HEK293 (cell line): ENCODE measurements around the gene PDGFA.

Experiments used
- CTCF ChIA-PET: fragments of 350-600 bp; formaldehyde crosslinking; extraction: SDS; loops from one replicate; lab custom pipeline; 2021; ENCODE audit warnings: antibody characterized with exemption; lab: Yijun Ruan, JAX
- POLR2A ChIA-PET: fragments of 300-600 bp; formaldehyde crosslinking; extraction: SDS; loops from one replicate; lab custom pipeline; 2020; ENCODE audit warnings: antibody characterized with exemption, inconsistent platforms; lab: Yijun Ruan, JAX
- H3K27ac ChIP-seq: fragments of 200-500 bp; sonication (Bioruptor generic); 2 replicates; pipeline ENCODE4 v1.5.1; 2014; ENCODE audit warnings: low read depth, low read length, control low read depth, inconsistent platforms; ENCODE audit errors: extremely low read depth
- H3K36me3 ChIP-seq, 2 experiments: fragments of 200-500 bp in 1 of 2; sonication (Bioruptor generic) in 1 of 2; 1 replicate in 1 of 2; 2 replicates in 1 of 2; pipeline ENCODE4 v1.5.1; 2014 to 2017; ENCODE audit warnings: inconsistent platforms in 2 of 2, low read length in 2 of 2; ENCODE audit not compliant: control insufficient read depth in 2 of 2, insufficient read depth in 1 of 2
- H3K4me1 ChIP-seq: fragments of 200-500 bp; sonication (Bioruptor generic); 2 replicates; pipeline ENCODE4 v1.5.1; 2014; ENCODE audit warnings: mild to moderate bottlenecking, low read length, inconsistent platforms; ENCODE audit not compliant: control insufficient read depth, insufficient read depth
- H3K4me3 ChIP-seq: 2 replicates; pipeline ENCODE4 v1.5.1; 2011; ENCODE audit warnings: low read depth, mild to moderate bottlenecking, control low read depth, low read length, moderate library complexity
- H3K9me3 ChIP-seq: fragments of 200-500 bp; sonication (Bioruptor generic); 2 replicates; pipeline ENCODE4 v1.5.1; 2014; ENCODE audit warnings: low read depth, low read length, inconsistent platforms; ENCODE audit not compliant: control insufficient read depth, insufficient read depth
- GFI1B ChIP-seq: fragments of 450-650 bp; formaldehyde crosslinking; IDR thresholded peaks from 2 replicates; pipeline ENCODE4 v1.5.1; 2016; ENCODE audit warnings: missing biosample characterization, missing genetic modification characterization
- GLI2 ChIP-seq: fragments of 450-650 bp; formaldehyde crosslinking; IDR thresholded peaks from 2 replicates; pipeline ENCODE4; 2017; ENCODE audit warnings: missing biosample characterization, missing genetic modification characterization, low read depth, borderline replicate concordance
- GLIS2 ChIP-seq: fragments of 450-650 bp; formaldehyde crosslinking; IDR thresholded peaks from 2 replicates; pipeline ENCODE4 v1.5.1; 2016; ENCODE audit warnings: missing biosample characterization, missing genetic modification characterization
- IKZF3 ChIP-seq: fragments of 450-650 bp; IDR thresholded peaks from 2 replicates; pipeline ENCODE4 v1.5.0; 2018; ENCODE audit warnings: missing biosample characterization, mild to moderate bottlenecking, missing genetic modification characterization, moderate library complexity
- KLF1 ChIP-seq: fragments of 450-650 bp; formaldehyde crosslinking; IDR thresholded peaks from 2 replicates; pipeline ENCODE4 v1.5.1; 2016; ENCODE audit warnings: missing biosample characterization, missing genetic modification characterization
- KLF17 ChIP-seq: fragments of 450-650 bp; formaldehyde crosslinking; IDR thresholded peaks from 2 replicates; pipeline ENCODE4 v1.5.1; 2016; ENCODE audit warnings: missing biosample characterization, missing genetic modification characterization
- KLF8 ChIP-seq: fragments of 450-650 bp; formaldehyde crosslinking; IDR thresholded peaks from 2 replicates; pipeline ENCODE4 v1.5.1; 2016; ENCODE audit warnings: missing biosample characterization, missing genetic modification characterization
- KLF9 ChIP-seq: fragments of 450-650 bp; formaldehyde crosslinking; IDR thresholded peaks from 2 replicates; pipeline ENCODE4 v1.5.1; 2016; ENCODE audit warnings: missing biosample characterization, missing genetic modification characterization, low read depth
- PRDM4 ChIP-seq: fragments of 450-650 bp; formaldehyde crosslinking; IDR thresholded peaks from 2 replicates; pipeline ENCODE4 v1.5.1; 2017; ENCODE audit warnings: missing biosample characterization, missing genetic modification characterization
- SP3 ChIP-seq: fragments of 450-650 bp; formaldehyde crosslinking; IDR thresholded peaks from 2 replicates; pipeline ENCODE4 v1.5.1; 2016; ENCODE audit warnings: missing biosample characterization, missing genetic modification characterization
- SP7 ChIP-seq: fragments of 450-650 bp; formaldehyde crosslinking; IDR thresholded peaks from 2 replicates; pipeline ENCODE4 v1.5.1; 2016; ENCODE audit warnings: missing biosample characterization, missing genetic modification characterization
- YY2 ChIP-seq: fragments of 450-650 bp; formaldehyde crosslinking; IDR thresholded peaks from 2 replicates; pipeline ENCODE4 v1.5.1; 2016; ENCODE audit warnings: missing biosample characterization, missing genetic modification characterization
- ZBTB48 ChIP-seq: fragments of 450-650 bp; formaldehyde crosslinking; IDR thresholded peaks from 2 replicates; pipeline ENCODE4 v1.5.1; 2016; ENCODE audit warnings: missing biosample characterization, missing genetic modification characterization
- ZBTB8A ChIP-seq: fragments of 450-650 bp; formaldehyde crosslinking; IDR thresholded peaks from 2 replicates; pipeline ENCODE4 v1.5.1; 2016; ENCODE audit warnings: missing biosample characterization, missing genetic modification characterization
- ZFHX2 ChIP-seq: fragments of 450-650 bp; formaldehyde crosslinking; conservative IDR thresholded peaks from 2 replicates; pipeline ENCODE4 v1.5.1; 2016; ENCODE audit warnings: missing biosample characterization, missing genetic modification characterization
- ZFP37 ChIP-seq: fragments of 450-650 bp; formaldehyde crosslinking; IDR thresholded peaks from 2 replicates; pipeline ENCODE4 v1.5.1; 2016; ENCODE audit warnings: missing biosample characterization, missing genetic modification characterization
- ZNF350 ChIP-seq: fragments of 450-650 bp; formaldehyde crosslinking; IDR thresholded peaks from 2 replicates; pipeline ENCODE4 v1.5.0; 2017; ENCODE audit warnings: missing biosample characterization, mild to moderate bottlenecking, missing genetic modification characterization
- ZNF423 ChIP-seq: fragments of 450-650 bp; formaldehyde crosslinking; IDR thresholded peaks from 2 replicates; pipeline ENCODE4 v1.5.1; 2016; ENCODE audit warnings: missing biosample characterization, missing genetic modification characterization
- ZNF449 ChIP-seq: fragments of 450-650 bp; formaldehyde crosslinking; IDR thresholded peaks from 2 replicates; pipeline ENCODE4 v1.5.1; 2017; ENCODE audit warnings: missing biosample characterization, mild to moderate bottlenecking, missing genetic modification characterization, moderate library complexity
- ZNF501 ChIP-seq: fragments of 450-650 bp; formaldehyde crosslinking; IDR thresholded peaks from 2 replicates; pipeline ENCODE4 v1.5.1; 2016; ENCODE audit warnings: missing biosample characterization, missing genetic modification characterization
- ZNF561 ChIP-seq: fragments of 450-650 bp; IDR thresholded peaks from 2 replicates; pipeline ENCODE4 v1.5.1; 2018; ENCODE audit warnings: missing biosample characterization, missing genetic modification characterization, borderline replicate concordance
- ZNF645 ChIP-seq: fragments of 450-650 bp; formaldehyde crosslinking; IDR thresholded peaks from 2 replicates; pipeline ENCODE4; 2016; ENCODE audit warnings: missing biosample characterization, missing genetic modification characterization
- ZNF692 ChIP-seq: fragments of 450-650 bp; formaldehyde crosslinking; IDR thresholded peaks from 2 replicates; pipeline ENCODE4 v1.5.1; 2016; ENCODE audit warnings: missing biosample characterization, missing genetic modification characterization
- ZNF76 ChIP-seq: fragments of 450-650 bp; formaldehyde crosslinking; IDR thresholded peaks from 2 replicates; pipeline ENCODE4; 2016; ENCODE audit warnings: low read depth, missing biosample characterization, missing genetic modification characterization, borderline replicate concordance
- ZNF777 ChIP-seq: fragments of 450-650 bp; formaldehyde crosslinking; IDR thresholded peaks from 2 replicates; pipeline ENCODE4 v1.5.1; 2017; ENCODE audit warnings: missing biosample characterization, missing genetic modification characterization, borderline replicate concordance
- ZNF830 ChIP-seq: fragments of 450-650 bp; IDR thresholded peaks from 2 replicates; pipeline ENCODE4 v1.5.0; 2018; ENCODE audit warnings: missing biosample characterization, missing genetic modification characterization, low read depth, mild to moderate bottlenecking, moderate library complexity
- ZSCAN4 ChIP-seq: fragments of 450-650 bp; formaldehyde crosslinking; IDR thresholded peaks from 2 replicates; pipeline ENCODE4 v1.5.1; 2017; ENCODE audit warnings: missing biosample characterization, missing genetic modification characterization
- ZXDB ChIP-seq: fragments of 450-650 bp; formaldehyde crosslinking; IDR thresholded peaks from 2 replicates; pipeline ENCODE4 v1.5.1; 2016; ENCODE audit warnings: missing biosample characterization, missing genetic modification characterization

PDGFA gene

GRCh38 chr7:518630-519483, 789 bp downstream of the PDGFA start:
- H3K4me3 ChIP-seq, result peak overlapping the region; percentile 63
- H3K36me3 ChIP-seq, result no peaks in the 10 kb centered on the region
- POLR2A ChIA-PET, result interaction anchor here (1.0 kb wide), 1 partner anchor 19 kb away, joined by 5 read pairs; no protein-coding TSS in a partner anchor
- H3K9me3 ChIP-seq, result no peaks in the 10 kb centered on the region
- peak overlapping the region; percentile 83 for H3K27ac ChIP-seq
- H3K4me1 ChIP-seq, result peaks cover 6% of the 10 kb centered on the region; the same call in 1 of the 2 replicates
- CTCF ChIA-PET, result interaction anchor here (0.6 kb wide), 1 partner anchor 27 kb away, joined by 4 read pairs; no protein-coding TSS in a partner anchor
- TF ChIP-seq ZNF350, result no peak
- TF ChIP-seq GFI1B (tag by site-specific recombination), result no peak
- no peak for TF ChIP-seq GLI2 (tag by site-specific recombination)
- TF ChIP-seq ZNF423, result peak; percentile 90
- peak; percentile 62 for TF ChIP-seq SP3 (tag by site-specific recombination)
- 0 out of 2 replicates have a peak, but pooled peaks have one; percentile 39 for TF ChIP-seq ZNF76 (tag by site-specific recombination)
- peak; percentile 51 for TF ChIP-seq ZNF449 (tag by site-specific recombination)
- no peak for TF ChIP-seq ZNF645 (tag by site-specific recombination)
- TF ChIP-seq ZNF501 (tag by site-specific recombination), result 0 out of 2 replicates have a peak, but pooled peaks have one; percentile 23
- TF ChIP-seq ZFP37 (tag by site-specific recombination), result peak; percentile 77; the same call in 1 of the 2 replicates
- peak; percentile 78 for TF ChIP-seq ZBTB48
- TF ChIP-seq KLF9 (tag by site-specific recombination), result peak; percentile 61; the same call in 1 of the 2 replicates
- TF ChIP-seq SP7 (tag by site-specific recombination), result peak; percentile 55
- TF ChIP-seq ZNF561 (tag by site-specific recombination), result 0 out of 2 replicates have a peak, but pooled peaks have one; percentile 40
- TF ChIP-seq KLF17 (tag by site-specific recombination), result peak; percentile 77; the same call in 1 of the 2 replicates
- peak; percentile 73 for TF ChIP-seq IKZF3
- peak; percentile 81 for TF ChIP-seq GLIS2 (tag by site-specific recombination)
- TF ChIP-seq ZFHX2, result peak; percentile 67
- TF ChIP-seq KLF1 (tag by site-specific recombination), result peak; percentile 45; the same call in 1 of the 2 replicates
- TF ChIP-seq PRDM4 (tag by site-specific recombination), result peak; percentile 26; the same call in 1 of the 2 replicates
- no peak for TF ChIP-seq YY2 (tag by site-specific recombination)
- peak; percentile 82; the same call in 1 of the 2 replicates for TF ChIP-seq KLF8 (tag by site-specific recombination)
- TF ChIP-seq ZBTB8A, result peak; percentile 92
- peak; percentile 49; the same call in 1 of the 2 replicates for TF ChIP-seq ZNF777 (tag by site-specific recombination)
- TF ChIP-seq ZNF692, result peak; percentile 40; the same call in 1 of the 2 replicates
- no peak for TF ChIP-seq ZNF830 (tag by site-specific recombination)
- TF ChIP-seq ZXDB, result 0 out of 2 replicates have a peak, but pooled peaks have one; percentile 28
- TF ChIP-seq ZSCAN4, result peak; percentile 23; the same call in 1 of the 2 replicates
